CD14-positive monocyte (primary cell): ENCODE measurements around the gene KRT13. TPM values are rescaled to one million over a fixed set of nuclear protein-coding genes. Genes with fewer than 3 reads are reported as not detected.

ENCODE experiments used
- DNase-seq, 3 donors: peaks; one replicate each; pipeline ENCODE4 v3.0.0-alpha.2; 2011 to 2022
- H2AFZ ChIP-seq: 2 replicates; pipeline ENCODE4 v1.6.0; 2012; ENCODE audit warnings: mild to moderate bottlenecking, low read depth, low read length, inconsistent platforms; ENCODE audit not compliant: insufficient read depth, poor library complexity, severe bottlenecking
- H3K27ac ChIP-seq, 2 donors: 1 replicate in 1 of 2; 2 replicates in 1 of 2; pipeline ENCODE4 v1.5.1; 2012 to 2013; ENCODE audit warnings: low read length in 2 of 2, control low read depth in 1 of 2, inconsistent platforms in 1 of 2, low read depth in 1 of 2, mild to moderate bottlenecking in 1 of 2
- H3K27me3 ChIP-seq, 2 donors: one replicate each; pipeline versions ENCODE4 v1.6.0 to v1.6.1; 2011 to 2013; ENCODE audit warnings: low read length in 2 of 2; ENCODE audit not compliant: control insufficient read depth in 2 of 2, insufficient read depth in 2 of 2
- H3K36me3 ChIP-seq, 2 donors: replicated peaks in 1 of 2; 1 replicate in 1 of 2; 2 replicates in 1 of 2; pipeline versions ENCODE4 v1.5.1 to v1.6.1; 2012 to 2013; ENCODE audit warnings: low read length in 2 of 2, control low read depth in 1 of 2, inconsistent platforms in 1 of 2, mild to moderate bottlenecking in 1 of 2; ENCODE audit not compliant: insufficient read depth in 2 of 2, control insufficient read depth in 1 of 2
- H3K4me1 ChIP-seq, 2 donors: 1 replicate in 1 of 2; 2 replicates in 1 of 2; pipeline versions ENCODE4 v1.5.1 to v1.6.1; 2012 to 2013; ENCODE audit warnings: low read length in 2 of 2, control low read depth in 1 of 2, inconsistent platforms in 1 of 2, mild to moderate bottlenecking in 1 of 2, moderate library complexity in 1 of 2; ENCODE audit not compliant: insufficient read depth in 2 of 2, control insufficient read depth in 1 of 2
- H3K4me2 ChIP-seq: replicated peaks from 2 replicates; pipeline ENCODE3; 2012; ENCODE audit warnings: low read length, moderate library complexity, mild to moderate bottlenecking; ENCODE audit not compliant: poor library complexity, severe bottlenecking; ENCODE audit errors: extremely low read depth
- H3K4me3 ChIP-seq, 3 experiments: fragments of 200-600 bp in 1 of 3; sonication (generic) in 1 of 3; replicated peaks in 1 of 3; 1 replicate in 2 of 3; 2 replicates in 1 of 3; pipeline ENCODE4 v1.5.1; 2011 to 2013; ENCODE audit warnings: low read length in 3 of 3, mild to moderate bottlenecking in 3 of 3, control low read depth in 2 of 3, low read depth in 2 of 3, inconsistent platforms in 1 of 3, moderate library complexity in 1 of 3
- H3K79me2 ChIP-seq: 2 replicates; pipeline ENCODE4 v1.6.0; 2012; ENCODE audit warnings: mild to moderate bottlenecking, control low read depth, inconsistent platforms, low read length, moderate library complexity; ENCODE audit not compliant: insufficient read depth
- H3K9ac ChIP-seq: 2 replicates; pipeline ENCODE4 v1.6.0; 2017; ENCODE audit warnings: low read length, mild to moderate bottlenecking; ENCODE audit not compliant: insufficient read depth, poor library complexity, severe bottlenecking
- H3K9me3 ChIP-seq, 2 donors: replicated peaks in 1 of 2; 1 replicate in 1 of 2; 2 replicates in 1 of 2; pipeline versions ENCODE4 v1.5.1 to v1.6.1; 2012 to 2013; ENCODE audit warnings: low read length in 2 of 2, control low read depth in 1 of 2; ENCODE audit not compliant: control insufficient read depth in 1 of 2, insufficient read depth in 1 of 2
- H4K20me1 ChIP-seq: 2 replicates; pipeline ENCODE4 v1.6.0; 2012; ENCODE audit warnings: mild to moderate bottlenecking, low read length, control low read depth, moderate library complexity; ENCODE audit not compliant: insufficient read depth
- H3K27ac Mint-ChIP-seq, 7 donors: one replicate each; pipeline ENCODE4 v1.8.0; 2020; ENCODE audit warnings: mild to moderate bottlenecking in 7 of 7, mixed read lengths in 7 of 7, moderate library complexity in 6 of 7, inconsistent platforms in 2 of 7
- H3K27me3 Mint-ChIP-seq, 3 donors: one replicate each; pipeline ENCODE4 v1.8.0; 2021 to 2022; ENCODE audit warnings: low read depth in 3 of 3, mild to moderate bottlenecking in 3 of 3, mixed read lengths in 3 of 3, moderate library complexity in 3 of 3, inconsistent platforms in 1 of 3
- H3K36me3 Mint-ChIP-seq, 2 donors: one replicate each; pipeline ENCODE4 v1.8.0; 2020; ENCODE audit warnings: mixed read lengths in 2 of 2, inconsistent platforms in 1 of 2, mild to moderate bottlenecking in 1 of 2
- H3K4me1 Mint-ChIP-seq: one replicate; pipeline ENCODE4 v1.8.0; 2020; ENCODE audit warnings: mild to moderate bottlenecking, mixed read lengths
- H3K4me3 Mint-ChIP-seq, 2 donors: one replicate each; pipeline ENCODE4 v1.8.0; 2020; ENCODE audit warnings: mild to moderate bottlenecking in 2 of 2, mixed read lengths in 2 of 2, moderate library complexity in 1 of 2
- H3K9me3 Mint-ChIP-seq, 7 donors: one replicate each; pipeline ENCODE4 v1.8.0; 2020 to 2022; ENCODE audit warnings: mixed read lengths in 7 of 7, mild to moderate bottlenecking in 6 of 7, moderate library complexity in 6 of 7, inconsistent platforms in 2 of 7
- CTCF ChIP-seq: fragments of 200-600 bp; IDR thresholded peaks from one replicate; pipeline ENCODE4 v1.8.0; 2022; ENCODE audit warnings: antibody characterized with exemption, mild to moderate bottlenecking
- WGBS: methylation state at CpG from one replicate; pipeline ENCODE4 v1.1.5; 2013; ENCODE audit warnings: missing lambda C conversion rate; ENCODE audit not compliant: insufficient coverage; 5-methylcytosine and 5-hydroxymethylcytosine counted together
- intact Hi-C, 2 donors: fragments of 100-400 bp; cut with micrococcal nuclease; formaldehyde crosslinking; loops; one replicate each; pipeline versions ENCODE4 v1.15.0 to v1.15.1; 2023
- polyA plus RNA-seq, 3 donors: library from polyadenylated mRNA; depleted of rRNA in 1 of 3; unstranded in 2 of 3; stranded (reverse) in 1 of 3; fragments of 300-500 nt in 2 of 3; fragments of >200 nt in 1 of 3; fragmentation: Illumina TruSeq in 2 of 3; gene quantifications; 1 replicate in 2 of 3; 2 replicates in 1 of 3; pipeline ENCODE4 v1.2.3, GENCODE V29; 2012 to 2021

The KRT13 gene
- polyA plus RNA-seq, 3 donors = not detected

DNA sequence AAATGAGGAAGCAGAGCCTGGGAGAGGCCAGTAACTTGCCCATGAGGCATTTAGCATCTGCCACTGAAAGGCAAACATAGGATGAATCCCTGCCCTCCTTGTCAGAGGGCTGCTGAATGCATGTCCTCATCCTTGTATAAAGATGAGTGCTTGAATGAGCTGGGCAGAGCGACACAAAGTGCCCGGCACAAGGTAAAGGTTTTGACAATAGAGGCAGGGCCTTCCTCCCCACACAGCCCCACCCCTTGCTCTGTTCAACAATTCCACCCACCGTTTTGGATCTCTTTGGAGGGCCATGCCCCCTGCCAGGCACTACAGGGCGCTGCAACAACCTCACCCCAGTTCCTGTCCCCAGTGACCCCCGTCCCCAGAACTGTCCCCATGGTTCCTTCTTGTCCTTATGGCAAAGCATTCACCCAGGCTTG, 24.1 kb upstream of the KRT13 start:
- H3K27ac Mint-ChIP-seq = peak overlapping the region in 2 of 7 donors; percentile 18 to 24
- TF ChIP-seq CTCF = no peak
- H3K4me3 Mint-ChIP-seq = peak overlapping the region in 1 of 2 donors; percentile 82
- H3K4me1 ChIP-seq = peaks cover 6 to 10% of the 10 kb centered on the region in 2 donors
- DNase-seq = peak in 1 of 3 donors; percentile 5
- H3K36me3 Mint-ChIP-seq = peaks cover 2 to 3% of the 10 kb centered on the region in 2 donors
- H3K9ac ChIP-seq = no peak overlapping the region
- peaks cover 56 to 86% (median 74%) of the 10 kb centered on the region in 3 donors for H3K27me3 Mint-ChIP-seq
- intact Hi-C loops = no loop called here
- no peak overlapping the region for H2AFZ ChIP-seq
- H3K79me2 ChIP-seq = no peaks in the 10 kb centered on the region
- WGBS = 78% methylated on average over 4 of the region's 5 CpGs
- peaks cover 15% of the 10 kb centered on the region for H3K4me1 Mint-ChIP-seq
- no peak overlapping the region for H3K4me3 ChIP-seq
- H3K27me3 ChIP-seq = peaks cover 39 to 73% of the 10 kb centered on the region in 2 donors
- H3K4me2 ChIP-seq = no peak overlapping the region
- H3K36me3 ChIP-seq = no peaks in the 10 kb centered on the region
- H3K9me3 Mint-ChIP-seq = peaks cover 0 to 15% (median 7%) of the 10 kb centered on the region in 7 donors
- no peak overlapping the region for H3K27ac ChIP-seq
- H4K20me1 ChIP-seq = no peaks in the 10 kb centered on the region
- H3K9me3 ChIP-seq = peaks cover 0 to 21% of the 10 kb centered on the region in 2 donors

DNA sequence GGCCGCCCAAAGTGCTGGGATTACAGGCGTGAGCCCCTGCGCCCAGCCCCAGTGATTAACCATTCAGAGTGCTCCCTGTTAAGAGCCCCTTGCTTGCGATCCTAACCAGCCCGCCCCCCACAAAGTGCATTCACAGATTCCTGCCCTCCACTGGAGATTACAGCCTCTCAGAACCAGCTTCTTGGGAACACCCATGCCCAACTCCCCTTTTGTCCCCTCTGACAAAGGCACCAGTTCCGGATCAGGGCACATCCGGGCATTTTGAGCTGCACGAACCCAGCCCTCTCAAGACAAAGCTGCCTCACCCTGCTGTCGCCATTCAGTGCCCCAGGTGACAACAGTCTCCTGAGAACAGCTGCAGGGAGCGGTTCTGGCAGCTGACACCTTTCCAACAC, 23.5 kb upstream of the KRT13 start:
- DNase-seq = no peak
- Histone ChIP-seq H3K4me1 (peaks cover 6 to 10% of the 10 kb centered on the region in 2 donors), H3K9ac (no peak overlapping the region), H3K4me3 (no peak overlapping the region), H3K4me2 (no peak overlapping the region), H4K20me1 (no peaks in the 10 kb centered on the region), H3K27me3 (peaks cover 39 to 74% of the 10 kb centered on the region in 2 donors), H3K79me2 (no peaks in the 10 kb centered on the region), H3K9me3 (peaks cover 0 to 21% of the 10 kb centered on the region in 2 donors), H3K27ac (no peak overlapping the region), H2AFZ (no peak overlapping the region), H3K36me3 (no peaks in the 10 kb centered on the region)
- 50% methylated on average over 10 of the region's 10 CpGs for WGBS
- TF ChIP-seq CTCF = no peak
- Mint-ChIP-seq H3K9me3 (peaks cover 0 to 15% (median 7%) of the 10 kb centered on the region in 7 donors), H3K27me3 (peaks cover 58 to 86% (median 72%) of the 10 kb centered on the region in 3 donors), H3K4me3 (peak overlapping the region in 1 of 2 donors; percentile 82), H3K27ac (peak overlapping the region in 2 of 7 donors; percentile 42 to 60), H3K36me3 (peaks cover 2 to 3% of the 10 kb centered on the region in 2 donors), H3K4me1 (peaks cover 15% of the 10 kb centered on the region)
- intact Hi-C loops = no loop called here
